HFF-Myc (cell line): ENCODE results near the gene PIEZO1.

Experiments
- DNase-seq: peaks from one replicate; pipeline ENCODE4 v3.0.0-alpha.2; 2011; ENCODE audit warnings: low read depth; ENCODE audit errors: extremely low read depth
- H3K4me3 ChIP-seq: replicated peaks from 2 replicates; pipeline ENCODE4 v1.5.1; 2011; ENCODE audit warnings: low read depth, mild to moderate bottlenecking, control low read depth, low read length
- TF ChIP-seq, protein P1 (sequence below): IDR thresholded peaks from 2 replicates; pipeline ENCODE4 v1.5.1; 2012; ENCODE audit warnings: mild to moderate bottlenecking, low read depth, low read length, control low read depth; ENCODE audit errors: missing control alignments

The PIEZO1 gene

DNA sequence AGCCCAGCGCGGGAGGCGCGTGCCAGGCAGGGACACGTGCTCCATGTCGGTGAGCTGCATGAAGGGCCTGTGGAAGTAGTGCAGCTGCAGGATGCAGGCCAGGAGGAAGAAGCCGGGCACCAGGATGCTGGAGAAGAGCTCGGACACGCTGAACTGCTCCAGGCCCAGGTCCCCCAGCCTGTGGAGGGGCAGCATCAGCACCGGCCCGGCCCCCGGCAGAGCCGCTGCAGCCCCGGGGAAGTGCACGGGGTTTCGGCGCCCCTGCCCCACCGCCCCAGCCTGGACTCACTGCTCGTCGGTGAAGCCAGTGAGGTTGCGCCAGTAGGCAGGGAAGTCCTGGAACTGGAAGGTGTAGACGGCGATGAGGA, 50.7 kb downstream of the PIEZO1 start:
- no peak overlapping the region for H3K4me3 ChIP-seq
- TF ChIP-seq, protein P1, sequence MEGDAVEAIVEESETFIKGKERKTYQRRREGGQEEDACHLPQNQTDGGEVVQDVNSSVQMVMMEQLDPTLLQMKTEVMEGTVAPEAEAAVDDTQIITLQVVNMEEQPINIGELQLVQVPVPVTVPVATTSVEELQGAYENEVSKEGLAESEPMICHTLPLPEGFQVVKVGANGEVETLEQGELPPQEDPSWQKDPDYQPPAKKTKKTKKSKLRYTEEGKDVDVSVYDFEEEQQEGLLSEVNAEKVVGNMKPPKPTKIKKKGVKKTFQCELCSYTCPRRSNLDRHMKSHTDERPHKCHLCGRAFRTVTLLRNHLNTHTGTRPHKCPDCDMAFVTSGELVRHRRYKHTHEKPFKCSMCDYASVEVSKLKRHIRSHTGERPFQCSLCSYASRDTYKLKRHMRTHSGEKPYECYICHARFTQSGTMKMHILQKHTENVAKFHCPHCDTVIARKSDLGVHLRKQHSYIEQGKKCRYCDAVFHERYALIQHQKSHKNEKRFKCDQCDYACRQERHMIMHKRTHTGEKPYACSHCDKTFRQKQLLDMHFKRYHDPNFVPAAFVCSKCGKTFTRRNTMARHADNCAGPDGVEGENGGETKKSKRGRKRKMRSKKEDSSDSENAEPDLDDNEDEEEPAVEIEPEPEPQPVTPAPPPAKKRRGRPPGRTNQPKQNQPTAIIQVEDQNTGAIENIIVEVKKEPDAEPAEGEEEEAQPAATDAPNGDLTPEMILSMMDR, result no peak
- no peak for DNase-seq

DNA sequence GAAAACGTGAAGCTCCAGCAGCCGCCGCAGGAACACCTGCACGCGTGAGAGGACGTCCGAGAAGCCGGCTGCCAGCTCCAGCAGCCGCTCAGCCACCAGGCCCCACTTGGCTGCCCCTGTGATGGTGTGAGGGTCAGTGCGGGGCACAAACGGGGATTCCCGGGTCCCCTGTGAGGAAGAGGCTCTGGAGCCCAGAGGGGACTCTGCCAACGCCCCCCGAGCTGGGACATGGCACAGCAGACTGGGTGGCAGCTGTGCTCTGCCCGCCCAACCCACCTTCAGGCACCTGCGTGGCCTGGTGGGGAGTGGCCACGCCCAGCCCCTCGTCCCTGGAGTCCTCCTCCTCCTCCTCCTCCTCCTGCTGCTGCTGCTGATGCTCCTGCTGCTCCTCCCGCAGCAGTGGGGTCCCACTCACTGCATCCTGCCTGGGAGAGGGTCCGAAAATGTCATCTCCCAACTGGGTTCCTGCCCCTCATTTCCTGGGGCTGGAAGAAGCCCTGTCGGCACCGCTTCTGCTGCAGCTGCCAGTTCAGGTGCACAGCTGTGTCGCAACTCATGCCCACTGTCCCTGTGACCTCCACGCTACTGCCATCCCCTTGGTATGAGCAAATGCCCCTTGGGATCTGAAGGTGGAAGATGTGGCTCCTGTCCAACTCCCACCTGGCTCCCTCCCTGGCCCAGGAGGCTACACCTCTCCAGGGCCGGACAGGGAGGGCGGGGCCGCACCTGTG, 51.2 kb downstream of the PIEZO1 start:
- DNase-seq, result no peak

DNA sequence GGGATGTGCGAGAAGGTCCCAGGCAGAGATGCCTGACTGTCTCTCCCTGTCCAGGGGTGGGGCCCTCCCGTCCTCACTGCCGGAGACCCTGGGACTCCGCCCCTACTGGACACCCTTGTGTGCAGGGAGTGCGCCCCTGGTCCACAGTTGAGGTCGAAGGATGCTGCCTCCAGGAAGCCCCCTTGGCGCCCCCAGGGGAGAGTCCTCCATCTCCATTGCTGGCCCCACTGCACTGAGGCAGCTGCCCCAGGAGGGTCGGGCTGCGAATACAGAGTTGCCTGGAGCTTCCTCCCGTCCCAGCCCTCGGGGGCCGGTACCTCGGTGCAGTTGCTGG, 52.1 kb downstream of the PIEZO1 start:
- H3K4me3 ChIP-seq, result no peak overlapping the region
- DNase-seq, result no peak

More for the DNA sequence above, 51.2 kb downstream of the PIEZO1 start:
- H3K4me3 ChIP-seq, result no peak overlapping the region
- TF ChIP-seq, protein P1, result no peak

DNA sequence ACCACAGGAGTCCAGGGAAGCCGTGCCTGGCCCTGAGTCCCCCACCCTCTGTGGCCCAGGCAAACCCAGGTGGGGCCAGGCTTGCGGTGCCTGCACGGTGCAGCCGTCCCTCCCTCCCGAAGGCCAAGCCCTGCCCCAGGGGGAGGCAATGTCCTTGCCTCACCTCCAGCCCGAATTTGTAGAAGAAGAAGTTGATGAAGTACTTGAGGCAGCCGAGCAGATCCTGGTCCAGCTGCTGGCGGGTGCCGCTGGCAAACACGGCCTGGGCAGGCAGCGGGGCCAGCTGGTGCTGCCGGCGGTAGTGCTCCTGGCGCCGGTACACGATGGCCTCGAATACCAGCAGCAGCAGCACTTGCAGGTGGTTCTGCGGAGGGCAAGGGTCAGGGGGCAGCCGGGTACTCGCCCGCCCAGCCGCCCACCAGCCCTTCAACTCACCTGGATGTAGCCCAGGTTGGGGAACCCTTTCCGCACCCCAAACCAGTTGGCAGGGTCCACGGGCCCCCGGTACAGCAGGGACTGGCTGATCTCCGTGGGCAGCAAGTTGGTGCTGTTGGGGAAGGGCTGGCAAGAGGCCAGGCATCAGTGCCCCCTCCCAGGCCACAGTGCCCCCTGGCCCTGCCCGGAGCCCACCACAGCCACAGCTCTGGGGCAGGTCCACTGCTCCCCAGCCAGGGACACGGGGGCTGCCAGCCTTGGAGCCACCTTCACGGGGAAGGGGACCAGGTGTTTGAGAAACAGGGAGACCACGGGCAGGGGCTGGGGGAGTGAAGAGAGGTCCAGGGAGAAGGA, 52.7 kb downstream of the PIEZO1 start:
- TF ChIP-seq, protein P1, result no peak
- H3K4me3 ChIP-seq, result no peak overlapping the region
- DNase-seq, result no peak

More for the DNA sequence above, 52.1 kb downstream of the PIEZO1 start:
- TF ChIP-seq, protein P1, result no peak

DNA sequence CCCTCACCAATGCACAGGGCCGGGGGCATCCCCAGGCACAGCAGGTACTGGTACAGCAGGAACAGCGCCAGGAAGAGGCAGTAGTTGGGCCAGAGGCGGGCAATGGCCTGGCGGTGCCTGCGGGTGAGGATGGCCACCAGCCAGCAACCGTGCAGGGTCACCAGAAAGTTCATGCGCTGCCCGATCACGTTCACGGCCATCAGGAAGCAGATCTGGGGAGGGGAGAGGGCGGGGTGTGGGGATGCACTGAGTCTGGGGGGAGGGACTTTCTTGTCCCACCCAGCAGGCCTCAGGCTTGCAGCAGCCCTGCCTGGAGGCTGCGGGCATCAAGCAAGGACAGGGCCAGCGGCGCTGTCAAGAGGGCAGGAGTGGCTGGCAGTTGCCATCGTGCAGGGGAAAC, 53.3 kb downstream of the PIEZO1 start:
- TF ChIP-seq, protein P1, result no peak
- no peak for DNase-seq
- H3K4me3 ChIP-seq, result no peak overlapping the region

DNA sequence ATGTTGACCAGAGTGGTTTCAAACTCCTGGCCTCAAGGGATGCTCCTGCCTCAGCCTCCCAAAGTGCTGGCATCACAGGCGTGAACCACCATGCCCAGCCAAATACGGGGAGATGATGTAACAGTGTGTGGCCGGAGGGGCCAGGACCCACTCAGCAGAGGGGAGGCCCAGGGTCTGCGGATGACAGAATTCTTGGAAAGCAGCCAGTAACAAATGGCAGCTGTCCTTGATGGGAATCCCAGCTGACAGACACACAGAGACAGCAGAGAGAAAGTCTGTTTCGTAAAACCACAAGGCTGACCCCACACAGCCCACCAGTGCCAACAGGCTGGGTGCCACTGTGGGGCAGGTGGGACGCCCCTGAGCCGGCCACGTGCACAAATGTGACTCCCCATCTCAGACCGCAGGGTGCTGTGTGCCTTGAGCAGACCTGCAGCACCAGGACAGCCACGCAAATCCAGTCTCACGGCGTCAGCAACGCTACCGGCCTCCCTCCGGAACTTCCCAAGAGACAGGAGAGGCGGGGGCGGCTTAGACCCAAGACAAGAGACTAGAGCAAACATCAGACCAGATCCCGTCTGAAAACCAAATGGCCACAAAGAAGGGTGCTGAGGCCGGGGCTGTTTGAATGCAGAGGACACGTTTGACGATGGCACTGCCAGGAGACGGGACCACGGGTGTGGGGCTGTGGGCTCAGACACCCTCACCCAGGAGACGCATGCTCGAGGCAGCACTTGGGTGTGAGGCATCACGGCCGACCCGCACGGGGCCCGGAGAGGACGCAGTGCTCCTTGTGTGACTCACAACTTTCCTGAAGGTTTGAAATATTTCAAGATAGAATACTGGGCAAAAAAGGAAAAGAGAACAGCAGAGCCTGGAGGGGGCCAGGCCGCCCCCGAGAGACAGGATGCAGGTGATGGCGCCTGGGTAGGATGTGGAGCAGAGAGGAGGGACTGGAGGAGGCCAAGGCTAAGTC, 54.1 kb downstream of the PIEZO1 start:
- no peak for DNase-seq
- H3K4me3 ChIP-seq, result no peak overlapping the region
- TF ChIP-seq, protein P1, result no peak
